ENCODE results near the gene KEAP1. TPM values are rescaled to one million over a fixed set of nuclear protein-coding genes. Genes with fewer than 3 reads are reported as not detected.

The KEAP1 gene
- total RNA-seq, 2 experiments from 2014 or later, result 10.5 to 11.6 TPM

GRCh38 chr19:10474962-10475451, 28.1 kb downstream of the KEAP1 start:
- DNase-seq, result no peak

DNA sequence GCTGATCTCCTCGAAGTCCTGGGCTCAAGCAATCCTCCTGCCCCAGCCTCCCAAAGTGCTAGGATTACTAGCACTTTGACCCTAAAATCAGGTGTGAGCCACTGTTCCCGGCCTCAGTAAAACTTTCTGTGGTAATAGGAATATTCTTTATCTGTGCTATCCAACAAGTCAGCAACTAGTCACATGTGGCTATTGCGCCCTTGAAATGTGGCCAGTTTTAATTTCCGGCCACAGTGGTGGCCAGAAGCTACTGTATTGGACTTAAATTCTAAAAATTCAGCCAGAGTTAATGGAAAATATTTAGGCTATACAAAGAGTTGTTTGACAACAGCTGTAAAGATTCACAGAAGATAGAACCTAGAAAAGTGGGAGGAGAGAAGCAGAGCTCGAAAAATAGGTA, 30.0 kb downstream of the KEAP1 start:
- Histone ChIP-seq H3K9me3 (ENCODE audit: control insufficient read depth in 1 of 2, insufficient read depth in 1 of 2, low read length in 2 of 2) (no peaks in the 10 kb centered on the region), H3K27ac (ENCODE audit: low read depth in 1 of 2, low read length in 2 of 2) (no peak overlapping the region), H3K4me3 (ENCODE audit: low read length) (no peak overlapping the region), H3K36me3 (ENCODE audit: insufficient read depth, low read length) (no peaks in the 10 kb centered on the region), H3K4me1 (ENCODE audit: insufficient read depth, low read length) (peaks cover 2% of the 10 kb centered on the region), H3K27me3 (ENCODE audit: control insufficient read depth in 1 of 2, insufficient read depth in 2 of 2, low read length in 2 of 2) (no peaks in the 10 kb centered on the region)
- no peak for ATAC-seq (ENCODE audit: poor library complexity)
- H3K9me3 Mint-ChIP-seq, result no peaks in the 10 kb centered on the region
- H3K36me3 Mint-ChIP-seq (ENCODE audit: low read depth), result no peaks in the 10 kb centered on the region
- TF ChIP-seq, protein P1, sequence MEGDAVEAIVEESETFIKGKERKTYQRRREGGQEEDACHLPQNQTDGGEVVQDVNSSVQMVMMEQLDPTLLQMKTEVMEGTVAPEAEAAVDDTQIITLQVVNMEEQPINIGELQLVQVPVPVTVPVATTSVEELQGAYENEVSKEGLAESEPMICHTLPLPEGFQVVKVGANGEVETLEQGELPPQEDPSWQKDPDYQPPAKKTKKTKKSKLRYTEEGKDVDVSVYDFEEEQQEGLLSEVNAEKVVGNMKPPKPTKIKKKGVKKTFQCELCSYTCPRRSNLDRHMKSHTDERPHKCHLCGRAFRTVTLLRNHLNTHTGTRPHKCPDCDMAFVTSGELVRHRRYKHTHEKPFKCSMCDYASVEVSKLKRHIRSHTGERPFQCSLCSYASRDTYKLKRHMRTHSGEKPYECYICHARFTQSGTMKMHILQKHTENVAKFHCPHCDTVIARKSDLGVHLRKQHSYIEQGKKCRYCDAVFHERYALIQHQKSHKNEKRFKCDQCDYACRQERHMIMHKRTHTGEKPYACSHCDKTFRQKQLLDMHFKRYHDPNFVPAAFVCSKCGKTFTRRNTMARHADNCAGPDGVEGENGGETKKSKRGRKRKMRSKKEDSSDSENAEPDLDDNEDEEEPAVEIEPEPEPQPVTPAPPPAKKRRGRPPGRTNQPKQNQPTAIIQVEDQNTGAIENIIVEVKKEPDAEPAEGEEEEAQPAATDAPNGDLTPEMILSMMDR (IDR thresholded peaks at IDR 0.05), result no peak
- H3K27me3 Mint-ChIP-seq, result no peaks in the 10 kb centered on the region
- no peak overlapping the region for H3K27ac Mint-ChIP-seq
- no peak for DNase-seq
- no peaks in the 10 kb centered on the region for H3K4me1 Mint-ChIP-seq (ENCODE audit: low read depth)
- intact Hi-C loops (cut with DNase I, micrococcal nuclease), result no loop called here
- POLR2A ChIA-PET, result no interaction called here
- CTCF ChIA-PET, result interaction anchor here (0.6 kb wide), 1 partner anchor 433 kb away, joined by 3 read pairs; no protein-coding TSS in a partner anchor
- H3K4me3 Mint-ChIP-seq, result no peak overlapping the region

More at GRCh38 chr19:10474962-10475451, 28.1 kb downstream of the KEAP1 start:
- H3K9me3 Mint-ChIP-seq, result no peaks in the 10 kb centered on the region
- no peak overlapping the region for H3K4me3 Mint-ChIP-seq
- H3K4me3 ChIP-seq (ENCODE audit: low read length), result no peak overlapping the region
- no peak for ATAC-seq (ENCODE audit: poor library complexity)
- peaks cover 17% of the 10 kb centered on the region for H3K4me1 ChIP-seq (ENCODE audit: insufficient read depth, low read length)
- intact Hi-C loops (cut with DNase I, micrococcal nuclease), result loop anchor here in 1 of 2 experiments (5.0 kb wide), 1 partner anchor 68 kb away; no protein-coding TSS in a partner anchor
- TF ChIP-seq, protein P1 (IDR thresholded peaks at IDR 0.05), result no peak
- no peaks in the 10 kb centered on the region for H3K36me3 ChIP-seq (ENCODE audit: insufficient read depth, low read length)
- H3K27me3 ChIP-seq (ENCODE audit: control insufficient read depth in 1 of 2, insufficient read depth in 2 of 2, low read length in 2 of 2), result no peaks in the 10 kb centered on the region
- no peak overlapping the region for H3K27ac Mint-ChIP-seq
- H3K27ac ChIP-seq (ENCODE audit: low read depth in 1 of 2, low read length in 2 of 2), result no peak overlapping the region
- H3K27me3 Mint-ChIP-seq, result no peaks in the 10 kb centered on the region
- ChIA-PET POLR2A (no interaction called here), CTCF (interaction anchor here (1.4 kb wide), 1 partner anchor 9 kb away, joined by 3 read pairs; no protein-coding TSS in a partner anchor)
- no peaks in the 10 kb centered on the region for H3K36me3 Mint-ChIP-seq (ENCODE audit: low read depth)
- peaks cover 9% of the 10 kb centered on the region for H3K4me1 Mint-ChIP-seq (ENCODE audit: low read depth)
- no peaks in the 10 kb centered on the region for H3K9me3 ChIP-seq (ENCODE audit: control insufficient read depth in 1 of 2, insufficient read depth in 1 of 2, low read length in 2 of 2)

DNA sequence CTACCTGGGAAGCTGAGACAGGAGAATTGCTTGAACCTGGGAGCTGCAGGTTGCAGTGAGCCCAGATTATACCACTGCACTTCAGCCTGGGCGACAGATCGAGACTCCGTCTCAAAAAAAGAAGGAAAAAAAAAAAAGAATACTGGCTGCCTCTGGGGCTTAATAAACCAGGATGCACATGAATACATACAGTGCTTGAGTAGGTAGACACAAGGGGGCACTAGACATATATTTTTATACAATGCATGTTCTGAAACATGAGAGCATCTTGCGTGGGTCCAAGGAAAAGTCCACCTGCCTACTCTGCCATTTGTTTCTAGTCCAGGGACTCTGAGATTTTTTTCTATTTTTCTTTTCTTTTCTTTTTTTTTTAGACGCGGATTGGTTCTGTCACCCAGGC, 31.2 kb downstream of the KEAP1 start:
- H3K27ac Mint-ChIP-seq, result no peak overlapping the region
- Histone ChIP-seq H3K27me3 (ENCODE audit: control insufficient read depth in 1 of 2, insufficient read depth in 2 of 2, low read length in 2 of 2) (no peaks in the 10 kb centered on the region), H3K4me3 (ENCODE audit: low read length) (no peak overlapping the region), H3K4me1 (ENCODE audit: insufficient read depth, low read length) (no peaks in the 10 kb centered on the region), H3K36me3 (ENCODE audit: insufficient read depth, low read length) (no peaks in the 10 kb centered on the region), H3K9me3 (ENCODE audit: control insufficient read depth in 1 of 2, insufficient read depth in 1 of 2, low read length in 2 of 2) (no peaks in the 10 kb centered on the region), H3K27ac (ENCODE audit: low read depth in 1 of 2, low read length in 2 of 2) (no peak overlapping the region)
- no peaks in the 10 kb centered on the region for H3K27me3 Mint-ChIP-seq
- no peaks in the 10 kb centered on the region for H3K4me1 Mint-ChIP-seq (ENCODE audit: low read depth)
- no peaks in the 10 kb centered on the region for H3K36me3 Mint-ChIP-seq (ENCODE audit: low read depth)
- H3K4me3 Mint-ChIP-seq, result no peak overlapping the region
- CTCF ChIA-PET, result interaction anchor here (0.6 kb wide), 1 partner anchor 66 kb away, joined by 3 read pairs; no protein-coding TSS in a partner anchor
- TF ChIP-seq, protein P1 (IDR thresholded peaks at IDR 0.05), result peak; percentile 38
- intact Hi-C loops (cut with DNase I, micrococcal nuclease), result no loop called here
- DNase-seq (peak in 3 of 14 experiments; percentile 48 to 56 (median 55)), ATAC-seq (ENCODE audit: poor library complexity) (peak; percentile 64)
- no peaks in the 10 kb centered on the region for H3K9me3 Mint-ChIP-seq
- POLR2A ChIA-PET, result no interaction called here
